H1 (cell line): ENCODE results near the gene FRY.

Experiments
- CEBPB ChIP-seq: IDR thresholded peaks from 2 replicates; pipeline ENCODE4 v1.6.1; 2012; ENCODE audit warnings: low read depth, low read length
- CTCF ChIP-seq, 3 experiments: IDR thresholded peaks; 1 replicate in 2 of 3; 2 replicates in 1 of 3; pipeline versions ENCODE4 v1.5.1 to v1.6.1; 2011; ENCODE audit warnings: low read length in 3 of 3, mild to moderate bottlenecking in 3 of 3, inconsistent platforms in 2 of 3, low read depth in 1 of 3, moderate library complexity in 1 of 3; ENCODE audit not compliant: insufficient read depth in 1 of 3; ENCODE audit errors: control extremely low read depth in 1 of 3
- NRF1 ChIP-seq: IDR thresholded peaks from 2 replicates; pipeline ENCODE4 v1.6.1; 2011; ENCODE audit warnings: mild to moderate bottlenecking, low read depth, low read length, improper control_type of control experiment
- TAF1 ChIP-seq: IDR thresholded peaks from 2 replicates; pipeline ENCODE4 v1.6.1; 2011; ENCODE audit warnings: mild to moderate bottlenecking, low read depth, low read length
- USF2 ChIP-seq: IDR thresholded peaks from 2 replicates; pipeline ENCODE4 v1.6.1; 2011; ENCODE audit warnings: low read length, improper control_type of control experiment

GRCh38 chr13:32029684-32030083 lies 1.9 kb upstream of the FRY start:
- TF ChIP-seq CTCF (IDR thresholded peaks at IDR 0.05; ENCODE audit: control extremely low read depth in 1 of 3, insufficient read depth in 1 of 3, low read depth in 1 of 3, low read length in 3 of 3) (no peak), CEBPB (no peak), TAF1 (no peak), NRF1 (no peak), USF2 (no peak)
